GM19324 (cell line): Measurements from ENCODE around the gene RNF150.

Experiments
- ATAC-seq: cut with Tn5 transposase; IDR thresholded peaks from one replicate; pipeline ENCODE4 v1.9.1; 2021; ENCODE audit warnings: mild to moderate bottlenecking, moderate library complexity; ENCODE audit not compliant: unreplicated experiment, low FRiP score

RNF150 gene

DNA sequence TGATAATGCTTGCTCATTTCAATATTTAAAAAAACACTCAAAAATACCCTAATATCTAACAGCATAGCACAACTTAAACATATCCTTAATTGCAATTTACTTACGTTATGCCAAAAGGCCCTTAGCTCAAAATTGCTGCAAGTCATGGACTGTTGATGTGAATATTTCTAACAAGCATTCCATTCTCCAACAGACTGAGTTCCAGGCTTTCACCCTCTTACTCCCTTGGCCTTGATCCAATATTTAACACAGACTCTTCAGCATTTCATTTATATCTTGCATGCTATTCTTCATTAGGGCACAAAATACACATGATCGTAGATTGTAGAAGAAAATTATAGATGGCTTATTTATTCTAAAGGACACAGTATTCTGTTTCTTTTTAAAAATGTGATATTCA lies 96.5 kb downstream of the RNF150 start:
- no peak for ATAC-seq

- no peak for ATAC-seq
Observed at GRCh38 chr4:141035920-141036319, 97.3 kb downstream of the RNF150 start.

DNA sequence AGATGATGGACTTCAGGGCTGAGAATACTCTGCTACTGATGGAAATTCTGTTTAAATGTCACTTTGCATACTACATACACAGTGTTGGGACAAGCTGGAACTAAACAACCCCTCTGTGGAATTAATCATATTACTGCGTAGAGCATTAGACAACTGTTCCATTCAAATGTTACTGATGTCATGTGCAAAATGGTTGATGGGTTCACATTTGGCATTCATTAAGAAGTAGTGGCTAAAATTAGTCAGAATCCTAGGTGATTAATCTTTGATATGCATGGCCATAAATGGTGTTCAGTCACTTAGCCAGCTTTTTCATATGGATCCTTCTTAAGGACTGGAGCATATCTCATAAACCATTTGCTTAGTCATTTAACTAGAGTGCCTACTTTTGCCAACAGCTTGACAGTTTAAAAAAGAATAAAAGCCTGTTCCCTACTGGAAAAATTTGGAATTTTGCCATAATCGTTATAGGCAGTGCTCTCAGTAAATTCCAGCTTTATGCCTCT lies 105.2 kb downstream of the RNF150 start:
- no peak for ATAC-seq

- ATAC-seq = no peak
Observed at GRCh38 chr4:141027421-141027820, 105.8 kb downstream of the RNF150 start.

DNA sequence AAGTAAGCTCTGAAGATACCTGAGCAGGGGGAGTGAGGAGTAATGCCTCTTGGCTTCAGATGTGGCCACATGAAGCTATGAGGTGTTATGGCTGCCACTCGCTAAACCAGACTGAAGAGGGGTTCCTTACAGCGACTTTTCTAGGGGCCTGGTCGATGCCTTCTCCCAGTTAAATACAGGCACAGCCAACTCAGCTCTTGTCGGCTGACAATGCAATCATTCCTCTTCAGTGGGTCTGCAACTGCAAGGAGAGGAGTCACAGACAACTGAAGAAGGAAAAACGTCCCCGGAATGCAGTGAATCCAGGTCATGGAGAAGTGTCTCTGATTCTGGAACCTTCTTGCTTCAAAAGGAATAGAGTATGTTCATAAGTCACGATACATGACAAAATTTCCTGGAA lies 106.4 kb downstream of the RNF150 start:
- ATAC-seq = no peak

DNA sequence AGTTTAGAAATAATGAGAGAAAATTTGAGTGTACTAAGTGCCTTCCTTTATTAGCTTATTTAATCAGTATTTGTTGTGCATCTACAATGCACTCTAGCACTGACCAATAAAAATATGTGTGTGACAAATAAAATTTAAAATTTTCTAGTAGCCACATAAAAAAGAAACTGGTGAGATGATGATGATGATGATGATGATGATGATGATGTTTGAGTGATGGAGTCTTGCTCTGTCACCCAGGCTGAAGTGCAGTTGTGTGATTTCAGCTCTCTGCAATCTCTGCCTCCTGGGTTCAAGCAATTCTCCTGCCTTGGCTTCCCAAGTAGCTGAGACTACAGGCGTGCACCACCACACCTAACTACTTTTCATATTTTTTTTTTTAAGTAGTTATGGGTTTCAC lies 110.2 kb downstream of the RNF150 start:
- ATAC-seq = no peak

GRCh38 chr4:141022111-141022695 lies 111.1 kb downstream of the RNF150 start:
- no peak for ATAC-seq

- no peak for ATAC-seq
Observed at GRCh38 chr4:141021397-141022110, 111.7 kb downstream of the RNF150 start.

GRCh38 chr4:141020801-141021261 lies 112.4 kb downstream of the RNF150 start:
- ATAC-seq = no peak

DNA sequence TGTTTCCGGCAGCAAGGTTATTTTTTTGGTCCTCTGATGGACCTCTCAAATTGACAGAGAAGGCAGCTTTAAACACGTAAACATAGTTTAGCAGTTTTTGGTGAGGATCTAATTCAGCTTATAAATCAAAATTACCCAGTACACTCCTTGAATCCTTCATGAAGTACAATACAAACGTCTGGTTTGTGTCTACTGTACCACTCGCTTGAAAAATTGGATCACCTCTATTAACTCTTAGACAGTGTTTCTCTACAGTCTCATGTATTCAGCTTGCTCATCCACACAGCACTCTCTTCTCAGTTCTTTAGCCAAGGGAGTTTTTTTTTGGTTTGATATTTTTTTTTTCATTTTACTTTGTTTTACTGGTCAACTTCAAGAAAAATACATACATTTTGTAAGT lies 113.5 kb downstream of the RNF150 start:
- ATAC-seq = no peak

GRCh38 chr4:141016117-141016798 lies 117.0 kb downstream of the RNF150 start:
- no peak for ATAC-seq

- ATAC-seq = no peak
Observed at GRCh38 chr4:141013899-141014298, 119.4 kb downstream of the RNF150 start.

GRCh38 chr4:141011901-141012315 lies 121.4 kb downstream of the RNF150 start:
- no peak for ATAC-seq

DNA sequence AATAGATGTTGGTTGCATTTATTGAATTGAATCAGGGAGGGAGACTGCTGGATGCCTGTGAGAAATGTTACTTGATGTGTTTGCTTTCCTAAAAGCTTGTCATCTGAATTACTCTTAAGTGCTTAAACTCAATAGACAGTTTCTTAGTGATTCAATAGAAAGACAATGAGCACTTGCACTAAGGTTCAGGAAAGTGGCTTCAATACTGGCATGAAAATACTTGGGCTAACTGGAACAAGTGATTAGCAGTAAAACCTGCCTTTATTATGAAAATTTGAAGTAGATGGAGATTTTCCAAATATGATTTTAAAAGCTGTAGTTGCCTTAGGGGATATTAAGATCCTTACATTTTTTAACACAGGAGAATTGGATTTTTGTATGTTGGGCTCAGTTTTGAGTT lies 123.3 kb downstream of the RNF150 start:
- no peak for ATAC-seq

GRCh38 chr4:141009129-141009528 lies 124.1 kb downstream of the RNF150 start:
- ATAC-seq = no peak

GRCh38 chr4:141006242-141006802 lies 126.9 kb downstream of the RNF150 start:
- no peak for ATAC-seq

DNA sequence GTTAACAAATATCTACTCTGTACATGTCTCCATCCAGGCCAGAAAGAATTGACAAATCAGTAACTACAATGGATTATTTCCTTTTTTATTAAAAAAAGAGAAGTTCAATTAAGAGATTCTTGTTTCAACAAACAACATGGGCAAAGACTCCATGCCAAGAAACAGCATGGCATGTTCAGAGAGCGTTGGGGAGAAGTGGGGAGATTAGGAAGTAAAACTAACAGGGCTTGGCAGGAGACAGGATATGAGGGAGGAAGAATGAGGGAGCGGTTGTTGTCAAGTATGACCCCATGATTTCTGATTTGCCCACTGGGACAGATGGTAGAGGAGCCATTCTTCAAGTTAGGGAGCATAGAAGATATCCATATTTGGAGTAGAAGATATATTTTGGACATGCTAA lies 128.4 kb downstream of the RNF150 start:
- no peak for ATAC-seq

DNA sequence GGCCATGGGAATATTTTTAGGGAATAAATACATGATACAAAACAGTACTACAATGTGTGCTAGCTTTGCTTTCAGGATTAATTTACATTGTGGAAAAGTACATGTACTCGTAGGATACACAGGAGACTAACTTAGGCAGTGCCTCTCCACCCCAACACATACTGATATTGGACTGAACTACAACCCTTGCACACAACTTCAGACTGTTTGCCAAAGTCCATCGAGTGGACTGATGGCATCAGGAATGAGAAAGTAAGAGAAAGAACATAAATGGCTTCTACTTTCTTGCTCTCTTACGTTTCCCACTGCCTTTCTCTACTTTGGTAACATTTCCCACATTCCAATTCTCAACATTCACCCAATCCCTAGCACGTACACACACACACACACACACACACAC lies 130.1 kb downstream of the RNF150 start:
- no peak for ATAC-seq

DNA sequence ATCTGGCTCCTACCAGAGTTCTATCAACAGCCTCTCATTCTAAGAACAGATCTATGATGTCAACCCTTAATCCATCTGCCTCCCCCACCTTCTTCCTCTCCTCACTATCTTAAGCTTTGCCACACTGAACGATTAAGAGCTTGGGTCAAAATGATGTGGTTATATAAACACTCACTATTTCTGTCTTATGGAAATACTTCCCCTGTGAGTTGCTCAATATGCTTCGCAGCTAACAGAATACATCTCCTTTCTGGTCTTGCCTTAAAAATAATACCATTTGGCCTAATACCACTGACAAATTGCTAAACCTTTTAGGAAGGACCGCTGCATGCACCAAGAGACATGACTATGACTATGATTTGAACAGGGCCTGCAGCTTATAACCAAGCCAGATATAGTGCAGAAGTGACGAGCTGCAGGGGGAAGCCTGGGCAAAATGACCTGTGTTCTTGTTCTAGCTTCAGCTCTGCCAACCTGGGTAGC lies 130.9 kb downstream of the RNF150 start:
- no peak for ATAC-seq

GRCh38 chr4:140996766-140997165 lies 136.5 kb downstream of the RNF150 start:
- ATAC-seq = no peak

- ATAC-seq = no peak
Observed at GRCh38 chr4:140995058-140995457, 138.2 kb downstream of the RNF150 start.
